GM18858 (cell line): ENCODE data around the gene ADAMTSL5.
"Not testable (repeated sequence)": the region's sequence is repeated elsewhere in the genome, so short reads cannot be mapped to it uniquely, and the experiment has no call there.

Experiments
- ATAC-seq: cut with Tn5 transposase; IDR thresholded peaks from one replicate; pipeline ENCODE4 v1.9.1; 2021; ENCODE audit not compliant: unreplicated experiment

ADAMTSL5 gene

GRCh38 chr19:1530856-1531255 is 18.0 kb upstream of the ADAMTSL5 start:
- ATAC-seq = not testable (repeated sequence)

DNA sequence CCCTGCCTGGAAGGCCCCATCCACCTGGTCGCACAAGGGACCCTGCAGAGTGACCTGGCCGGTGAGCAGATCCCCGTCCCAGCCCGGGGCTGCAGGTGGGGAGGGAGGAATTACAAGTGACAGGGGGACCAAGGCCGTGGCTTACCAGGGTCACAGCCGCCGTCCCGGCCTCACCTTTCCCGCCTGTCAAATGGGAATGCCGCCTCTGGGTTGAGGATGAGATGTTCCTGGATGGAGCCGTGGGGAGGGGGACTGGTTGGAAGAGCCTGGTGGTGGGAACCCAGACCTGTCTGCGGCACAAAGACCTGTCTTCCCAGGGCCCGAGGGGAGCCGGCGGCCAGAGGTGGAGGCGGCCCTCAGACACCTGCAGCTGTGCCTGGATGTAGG is 16.6 kb upstream of the ADAMTSL5 start:
- no peak for ATAC-seq

GRCh38 chr19:1528596-1529429 is 16.0 kb upstream of the ADAMTSL5 start:
- ATAC-seq = no peak

DNA sequence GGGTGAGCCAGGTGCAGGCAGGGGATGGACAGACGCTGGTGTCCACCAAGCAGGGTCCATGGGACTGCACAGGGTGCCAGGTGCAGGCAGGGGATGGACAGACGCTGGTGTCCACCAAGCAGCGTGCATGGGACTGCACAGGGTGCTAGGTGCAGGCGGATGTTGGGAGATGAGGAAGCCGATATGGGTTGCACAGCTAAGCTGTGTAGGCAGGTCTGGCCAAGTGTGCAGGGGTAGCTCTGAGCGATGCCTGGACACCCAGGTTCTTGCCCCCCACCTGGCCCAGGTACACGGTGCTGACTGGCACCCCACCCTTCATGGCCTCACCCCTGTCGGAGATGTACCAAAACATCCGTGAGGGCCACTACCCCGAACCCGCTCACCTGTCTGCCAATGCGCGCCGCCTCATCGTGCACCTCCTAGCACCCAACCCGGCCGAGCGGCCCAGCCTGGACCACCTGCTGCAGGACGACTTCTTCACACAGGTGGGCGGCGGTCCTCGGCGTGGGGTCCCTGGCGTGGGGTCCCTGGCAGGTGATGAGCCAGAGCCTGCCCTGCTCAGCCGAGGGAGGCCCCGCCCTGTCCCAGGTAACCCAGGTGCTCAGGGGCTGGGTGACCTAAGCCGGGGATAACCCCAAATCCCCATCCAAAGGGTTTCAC is 15.0 kb upstream of the ADAMTSL5 start:
- no peak for ATAC-seq

DNA sequence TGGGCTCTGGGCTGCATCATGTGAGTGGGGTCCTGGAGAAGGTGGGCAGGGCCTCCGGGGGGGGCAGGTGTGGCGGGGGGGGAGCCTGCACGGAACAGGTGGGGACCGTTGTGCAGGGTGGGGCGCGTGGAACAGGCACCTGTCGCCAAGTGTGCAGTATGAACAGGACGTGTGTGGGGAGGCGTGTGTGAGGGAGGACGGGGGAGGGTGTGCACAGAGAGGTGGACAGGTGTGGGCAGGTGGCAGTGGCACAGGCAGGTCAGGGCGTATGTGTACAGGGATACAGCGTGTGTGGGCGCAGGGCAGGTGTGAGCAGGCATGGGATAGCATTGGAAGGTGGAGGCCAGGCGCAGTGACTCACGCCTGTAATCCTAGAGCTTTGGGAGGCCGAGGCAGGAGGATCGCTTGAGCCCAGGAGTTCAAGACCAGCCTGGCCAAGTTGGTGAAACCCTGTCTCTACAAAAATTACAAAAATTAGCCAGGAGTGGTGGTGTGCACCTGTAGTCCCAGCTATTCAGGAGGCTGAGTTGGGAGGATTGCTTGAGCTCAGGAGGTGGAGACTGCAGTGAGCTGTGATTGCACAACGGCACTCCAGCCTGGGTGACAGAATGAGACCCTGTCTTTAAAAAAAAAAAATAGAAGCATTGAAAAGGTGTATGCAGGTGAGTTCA is 14.3 kb upstream of the ADAMTSL5 start:
- ATAC-seq = no peak

GRCh38 chr19:1526066-1526778 is 13.4 kb upstream of the ADAMTSL5 start:
- ATAC-seq = no peak

- no peak for ATAC-seq
These were observed 12.5 kb upstream of the ADAMTSL5 start for GRCh38 chr19:1525343-1525742.

DNA sequence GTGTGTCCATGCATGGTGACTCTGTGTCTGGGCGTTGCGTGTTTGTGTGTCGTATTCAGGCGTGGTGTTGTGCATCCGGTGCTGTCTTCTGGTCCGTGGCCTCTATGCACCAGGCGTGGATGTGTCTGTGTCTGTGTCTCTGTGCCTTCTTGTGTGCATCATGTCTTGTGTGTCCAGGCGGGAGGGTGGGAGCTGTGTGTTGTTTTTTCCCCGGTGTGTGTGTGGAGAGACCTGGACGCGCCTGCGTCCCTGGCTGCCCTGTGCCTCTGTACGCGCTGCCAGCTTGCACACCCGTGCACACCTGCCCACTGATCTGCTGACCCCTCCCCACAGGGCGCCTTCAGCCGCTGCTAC is 12.1 kb upstream of the ADAMTSL5 start:
- ATAC-seq = no peak

GRCh38 chr19:1524287-1524971 is 11.6 kb upstream of the ADAMTSL5 start:
- ATAC-seq = no peak

DNA sequence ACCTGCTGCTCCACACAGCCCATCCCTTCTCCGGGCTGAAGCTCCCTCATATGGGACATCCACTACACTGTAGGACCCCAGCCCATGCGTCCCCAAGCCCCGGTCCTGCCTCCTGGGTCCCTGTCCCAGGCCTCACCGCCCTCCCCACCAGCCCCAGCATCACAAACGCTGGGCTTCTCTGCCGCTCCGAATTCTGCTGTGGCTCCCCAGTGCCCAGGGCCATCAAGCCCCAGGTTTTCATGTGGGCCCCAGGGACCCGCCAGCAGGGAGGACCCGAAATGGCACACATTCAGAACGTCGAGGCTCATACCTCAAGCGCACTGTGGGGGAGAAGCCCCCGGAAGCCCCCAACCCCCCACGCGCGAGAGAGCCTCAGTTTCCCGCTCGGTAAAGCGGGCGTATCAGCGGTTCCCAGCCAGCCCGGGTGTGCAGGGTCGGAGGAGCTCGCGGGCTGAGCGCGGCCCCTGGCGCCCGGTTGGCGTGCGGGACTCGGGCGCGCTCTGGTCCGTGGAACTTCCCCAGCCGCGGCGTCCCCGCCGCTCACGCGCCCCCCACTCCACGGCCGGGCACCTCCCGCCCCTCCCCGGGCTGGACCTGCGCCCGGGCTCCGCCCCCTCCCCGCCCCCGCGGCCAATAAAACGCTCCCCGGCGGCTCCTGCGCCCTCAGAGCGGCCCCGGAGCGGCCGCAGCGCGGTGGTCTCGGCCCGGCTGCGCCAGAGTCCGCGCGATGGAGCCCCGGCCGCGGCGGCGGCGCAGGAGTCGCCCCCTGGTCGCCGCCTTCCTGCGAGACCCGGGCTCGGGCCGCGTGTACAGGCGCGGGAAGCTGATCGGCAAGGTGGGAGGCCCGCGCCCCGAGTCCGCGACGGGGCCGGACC is 10.8 kb upstream of the ADAMTSL5 start, which contains the start of gene PLK5:
TSS of gene PLK5 (plus strand) at position 666 of the 875 bp plus-strand sequence. CDS start 2,920 bp downstream, outside the sequence.
- no peak for ATAC-seq

DNA sequence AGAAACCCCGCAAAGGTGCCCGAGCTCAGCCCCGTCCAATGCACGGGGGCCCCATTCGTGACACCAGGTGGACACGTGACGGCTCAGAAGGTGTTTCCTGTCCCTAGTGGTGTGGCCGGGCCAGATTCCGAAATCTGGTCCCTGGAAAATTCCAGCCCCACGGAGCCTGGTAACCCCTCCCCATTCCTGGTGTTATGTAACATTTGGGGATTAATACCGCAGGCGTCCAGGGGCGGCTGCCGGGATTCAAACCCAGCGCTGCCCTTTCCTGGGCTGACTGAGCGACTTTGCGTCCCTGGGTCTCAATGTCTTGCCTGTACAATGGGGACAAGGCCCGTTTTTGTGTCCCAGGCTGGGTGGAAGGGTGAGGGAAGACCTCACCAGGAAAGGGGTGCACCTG is 10.0 kb upstream of the ADAMTSL5 start:
- no peak for ATAC-seq

DNA sequence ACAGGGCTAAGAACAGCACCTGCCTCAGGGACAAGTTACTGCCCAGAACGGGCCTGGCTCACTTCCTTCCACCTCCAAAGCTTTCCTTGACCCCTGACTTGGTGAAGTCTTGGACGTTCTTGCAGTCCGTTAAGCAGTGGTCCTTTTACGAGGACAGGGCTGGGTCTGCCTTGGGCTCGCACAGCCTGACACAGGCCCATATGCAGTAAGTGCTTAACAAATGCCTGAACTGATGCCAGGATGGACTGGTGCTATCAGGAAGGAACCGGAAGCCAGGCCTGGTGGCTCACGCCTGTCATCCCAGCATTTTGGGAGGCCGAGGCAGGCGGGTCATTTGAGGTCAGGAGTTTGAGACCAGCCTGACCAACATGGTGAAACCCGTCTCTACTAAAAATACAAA is 9.2 kb upstream of the ADAMTSL5 start:
- ATAC-seq = no peak

DNA sequence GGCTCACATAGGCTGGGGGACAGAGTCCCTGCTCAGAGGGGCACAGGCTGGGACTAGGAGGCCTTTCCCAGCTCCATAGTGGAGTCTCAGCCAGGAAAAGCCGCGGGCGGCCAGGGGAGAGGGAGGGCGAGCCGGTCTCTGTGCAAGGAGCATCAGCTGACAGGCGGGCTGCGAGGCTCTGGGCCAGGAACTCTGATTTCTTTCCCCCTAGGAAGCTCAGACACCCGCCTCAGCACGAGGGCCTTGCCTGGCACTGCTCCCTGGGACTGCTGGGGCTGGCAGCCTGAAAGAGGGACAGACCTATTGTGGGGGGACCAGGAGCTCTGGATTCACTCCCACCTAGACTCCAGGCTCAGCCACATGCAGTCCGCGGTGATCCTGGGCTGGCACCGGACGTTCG is 8.8 kb upstream of the ADAMTSL5 start:
- no peak for ATAC-seq

DNA sequence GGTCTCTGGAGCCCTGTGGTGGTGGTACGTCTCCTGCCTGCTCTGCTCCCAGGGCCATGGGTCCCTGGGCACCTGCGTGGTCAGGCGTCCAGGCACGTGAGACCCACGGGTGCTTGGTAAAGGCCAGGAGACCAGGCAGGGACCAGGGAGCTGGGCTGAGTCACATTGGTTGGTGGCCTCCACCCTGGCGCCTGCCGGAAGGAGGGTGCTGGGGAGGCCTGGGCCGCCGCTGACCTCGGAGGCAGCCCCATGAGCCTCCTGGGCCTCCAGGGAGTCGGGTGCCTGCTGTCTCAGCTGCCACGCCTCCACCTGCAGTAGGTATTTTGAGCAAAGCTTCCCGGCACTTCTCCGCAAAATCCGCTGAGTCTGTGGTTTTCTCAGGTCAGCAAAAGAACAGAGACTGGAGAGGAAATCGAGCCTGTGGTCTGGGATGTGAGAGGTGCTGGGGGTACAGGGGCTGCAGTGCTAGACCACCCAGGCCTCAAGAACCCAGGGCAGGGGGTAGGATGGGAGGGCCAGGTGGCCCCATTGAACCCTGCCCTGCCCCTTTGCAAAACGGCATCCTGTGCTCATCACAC is 7.5 kb upstream of the ADAMTSL5 start:
- no peak for ATAC-seq

DNA sequence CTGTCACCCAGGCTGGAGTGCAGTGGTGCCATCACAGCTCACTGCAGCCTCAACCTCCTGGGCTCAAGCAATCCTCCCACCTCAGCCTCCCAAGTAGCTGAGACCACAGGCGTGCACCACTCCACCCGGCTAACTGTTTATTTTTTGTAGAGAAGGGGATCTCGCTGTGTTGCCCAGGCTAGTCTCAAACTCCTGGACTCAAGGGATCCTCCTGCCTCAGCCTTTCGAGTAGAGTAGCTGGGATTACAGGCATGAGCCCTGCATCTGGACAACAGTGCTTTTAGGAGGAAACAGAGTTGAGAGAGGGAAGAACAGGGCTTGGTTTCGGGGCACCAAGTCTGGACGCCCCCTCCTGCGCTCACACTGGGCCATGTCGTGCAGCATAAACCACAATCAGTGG is 7.0 kb upstream of the ADAMTSL5 start:
- ATAC-seq = not testable (repeated sequence)

GRCh38 chr19:1518471-1518870 is 5.7 kb upstream of the ADAMTSL5 start:
- ATAC-seq = no peak

- ATAC-seq = no peak
These were observed 3.6 kb upstream of the ADAMTSL5 start for GRCh38 chr19:1516395-1516753.

DNA sequence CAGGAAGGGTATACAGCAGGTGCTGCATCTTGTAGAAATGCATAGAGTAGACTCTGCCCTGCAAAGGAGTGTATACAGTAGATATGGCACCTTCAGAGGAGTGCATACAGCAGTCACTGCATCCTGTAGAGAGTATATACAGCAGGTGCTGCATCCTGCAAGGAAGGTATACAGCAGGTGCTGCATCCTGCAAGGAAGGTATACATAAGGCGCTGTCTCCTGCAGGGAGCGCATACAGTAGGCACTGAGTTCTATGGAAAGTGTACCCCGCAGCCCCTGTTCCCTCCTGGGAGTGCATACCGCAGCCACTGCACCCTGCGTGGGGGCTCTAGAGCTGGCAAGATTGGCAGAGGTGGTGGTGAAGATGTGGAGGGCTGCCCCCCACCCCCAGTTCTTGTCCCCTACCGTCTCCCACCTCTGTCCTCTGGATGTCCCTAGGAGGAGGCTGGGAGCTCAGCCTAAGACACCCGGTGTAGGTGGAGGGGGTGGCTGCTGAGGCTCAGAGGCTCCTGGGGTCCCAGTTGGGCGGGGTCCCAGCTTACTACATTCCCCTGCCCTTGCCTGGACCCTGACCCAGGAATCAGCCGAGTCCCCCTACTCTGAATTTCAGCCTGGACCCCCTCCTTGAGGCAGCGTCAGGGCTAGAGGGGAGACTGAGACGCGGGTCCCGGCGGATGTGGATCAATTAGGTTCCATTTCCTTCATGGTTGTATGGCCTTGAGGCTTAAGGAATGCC is 2.3 kb upstream of the ADAMTSL5 start:
- ATAC-seq = no peak

- ATAC-seq = no peak
These were observed 1.5 kb upstream of the ADAMTSL5 start for GRCh38 chr19:1514295-1514661.
